ENCODE measurements around the gene CTNND2.

Gene CTNND2

GRCh38 chr5:10994091-10994986, 909.9 kb downstream of the CTNND2 start:
- H3K27ac ChIP-seq (ENCODE audit: low read length) = no peak overlapping the region
- H3K4me1 ChIP-seq (ENCODE audit: insufficient read depth, low read length) = no peaks in the 10 kb centered on the region
- no peaks in the 10 kb centered on the region for H3K79me2 ChIP-seq (ENCODE audit: insufficient read depth, low read length)
- no peaks in the 10 kb centered on the region for H3K9me3 ChIP-seq (ENCODE audit: insufficient read depth, low read length, severe bottlenecking)
- no peak overlapping the region for H3K9ac ChIP-seq (ENCODE audit: low read depth, low read length)
- no peaks in the 10 kb centered on the region for H3K36me3 ChIP-seq (ENCODE audit: insufficient read depth, low read length)
- no peaks in the 10 kb centered on the region for H4K20me1 ChIP-seq (ENCODE audit: insufficient read depth, low read length)
- H3K27me3 ChIP-seq (ENCODE audit: insufficient read depth, low read length, poor library complexity) = no peaks in the 10 kb centered on the region
- H3K4me3 ChIP-seq (ENCODE audit: low read depth in 1 of 2, low read length in 2 of 2) = no peak overlapping the region
- no peak overlapping the region for H2AFZ ChIP-seq (ENCODE audit: low read depth, low read length)
- no peak overlapping the region for H3K4me2 ChIP-seq (ENCODE audit: insufficient read depth, low read length)
- TF ChIP-seq CTCF (IDR thresholded peaks at IDR 0.05; ENCODE audit: borderline replicate concordance, extremely low read depth, low read length, poor library complexity, severe bottlenecking) (no peak), EZH2 (IDR thresholded peaks at IDR 0.05; ENCODE audit: borderline replicate concordance, low read depth, low read length, severe bottlenecking) (no peak)
- no peak for ATAC-seq (ENCODE audit: insufficient read depth, low read depth)
- DNase-seq = no peak

- H3K27ac ChIP-seq (ENCODE audit: low read length) = no peak overlapping the region
- no peaks in the 10 kb centered on the region for H3K4me1 ChIP-seq (ENCODE audit: insufficient read depth, low read length)
- no peak overlapping the region for H2AFZ ChIP-seq (ENCODE audit: low read depth, low read length)
- no peaks in the 10 kb centered on the region for H3K27me3 ChIP-seq (ENCODE audit: insufficient read depth, low read length, poor library complexity)
- no peaks in the 10 kb centered on the region for H3K9me3 ChIP-seq (ENCODE audit: insufficient read depth, low read length, severe bottlenecking)
- H3K9ac ChIP-seq (ENCODE audit: low read depth, low read length) = no peak overlapping the region
- H3K4me2 ChIP-seq (ENCODE audit: insufficient read depth, low read length) = no peak overlapping the region
- no peak for DNase-seq
- no peaks in the 10 kb centered on the region for H4K20me1 ChIP-seq (ENCODE audit: insufficient read depth, low read length)
- no peak overlapping the region for H3K4me3 ChIP-seq (ENCODE audit: low read depth in 1 of 2, low read length in 2 of 2)
- TF ChIP-seq CTCF (IDR thresholded peaks at IDR 0.05; ENCODE audit: borderline replicate concordance, extremely low read depth, low read length, poor library complexity, severe bottlenecking) = no peak
- TF ChIP-seq EZH2 (IDR thresholded peaks at IDR 0.05; ENCODE audit: borderline replicate concordance, low read depth, low read length, severe bottlenecking) = no peak
- ATAC-seq (ENCODE audit: insufficient read depth, low read depth) = no peak
- H3K36me3 ChIP-seq (ENCODE audit: insufficient read depth, low read length) = no peaks in the 10 kb centered on the region
- no peaks in the 10 kb centered on the region for H3K79me2 ChIP-seq (ENCODE audit: insufficient read depth, low read length)
These were observed 913.6 kb downstream of the CTNND2 start for GRCh38 chr5:10990634-10991033.

- ATAC-seq (ENCODE audit: insufficient read depth, low read depth) (no peak), DNase-seq (no peak)
- no peak overlapping the region for H3K4me3 ChIP-seq (ENCODE audit: low read depth in 1 of 2, low read length in 2 of 2)
- no peaks in the 10 kb centered on the region for H3K4me1 ChIP-seq (ENCODE audit: insufficient read depth, low read length)
- TF ChIP-seq EZH2 (IDR thresholded peaks at IDR 0.05; ENCODE audit: borderline replicate concordance, low read depth, low read length, severe bottlenecking) = no peak
- TF ChIP-seq CTCF (IDR thresholded peaks at IDR 0.05; ENCODE audit: borderline replicate concordance, extremely low read depth, low read length, poor library complexity, severe bottlenecking) = no peak
- H3K27ac ChIP-seq (ENCODE audit: low read length) = no peak overlapping the region
- H3K36me3 ChIP-seq (ENCODE audit: insufficient read depth, low read length) = no peaks in the 10 kb centered on the region
- no peak overlapping the region for H3K9ac ChIP-seq (ENCODE audit: low read depth, low read length)
- H4K20me1 ChIP-seq (ENCODE audit: insufficient read depth, low read length) = no peaks in the 10 kb centered on the region
- no peaks in the 10 kb centered on the region for H3K79me2 ChIP-seq (ENCODE audit: insufficient read depth, low read length)
- no peak overlapping the region for H2AFZ ChIP-seq (ENCODE audit: low read depth, low read length)
- no peaks in the 10 kb centered on the region for H3K9me3 ChIP-seq (ENCODE audit: insufficient read depth, low read length, severe bottlenecking)
- no peak overlapping the region for H3K4me2 ChIP-seq (ENCODE audit: insufficient read depth, low read length)
- no peaks in the 10 kb centered on the region for H3K27me3 ChIP-seq (ENCODE audit: insufficient read depth, low read length, poor library complexity)
These were observed 914.5 kb downstream of the CTNND2 start for GRCh38 chr5:10989577-10990263.

All from DND-41 (cell line).